HEK293 (cell line): ENCODE results near the gene LKAAEAR1.

Experiments
- ATF2 ChIP-seq: fragments of 450-650 bp; formaldehyde crosslinking; IDR thresholded peaks from 2 replicates; pipeline ENCODE4 v1.5.1; 2016; ENCODE audit warnings: missing biosample characterization, missing genetic modification characterization, low read depth
- CTCF ChIP-seq: fragments of 450-650 bp; formaldehyde crosslinking; IDR thresholded peaks from 2 replicates; pipeline ENCODE4 v1.5.1; 2016; ENCODE audit warnings: missing biosample characterization, missing genetic modification characterization
- REPIN1 ChIP-seq: fragments of 450-650 bp; formaldehyde crosslinking; IDR thresholded peaks from 2 replicates; pipeline ENCODE4 v1.5.1; 2017; ENCODE audit warnings: missing biosample characterization, missing genetic modification characterization, low read depth
- SCRT2 ChIP-seq: fragments of 450-650 bp; formaldehyde crosslinking; IDR thresholded peaks from 2 replicates; pipeline ENCODE4 v1.5.1; 2016; ENCODE audit warnings: missing biosample characterization, missing genetic modification characterization
- TCF7L2 ChIP-seq: IDR thresholded peaks from 2 replicates; pipeline ENCODE4 v1.6.1; 2011; ENCODE audit warnings: low read depth, mild to moderate bottlenecking, inconsistent platforms, low read length, moderate library complexity, borderline replicate concordance
- TSHZ1 ChIP-seq: fragments of 450-650 bp; formaldehyde crosslinking; IDR thresholded peaks from 2 replicates; pipeline ENCODE4 v1.5.1; 2016; ENCODE audit warnings: missing biosample characterization, missing genetic modification characterization, borderline replicate concordance
- ZFP3 ChIP-seq: fragments of 450-650 bp; formaldehyde crosslinking; IDR thresholded peaks from 2 replicates; pipeline ENCODE4 v1.5.1; 2016; ENCODE audit warnings: low read depth, missing biosample characterization, missing genetic modification characterization
- ZIC2 ChIP-seq: fragments of 450-650 bp; formaldehyde crosslinking; IDR thresholded peaks from 2 replicates; pipeline ENCODE4 v1.5.1; 2016; ENCODE audit warnings: missing biosample characterization, missing genetic modification characterization
- ZNF138 ChIP-seq: fragments of 450-650 bp; formaldehyde crosslinking; IDR thresholded peaks from 2 replicates; pipeline ENCODE4 v1.5.1; 2016; ENCODE audit warnings: missing biosample characterization, missing genetic modification characterization, borderline replicate concordance
- ZNF24 ChIP-seq: fragments of 450-650 bp; formaldehyde crosslinking; IDR thresholded peaks from 2 replicates; pipeline ENCODE4 v1.5.1; 2016; ENCODE audit warnings: missing biosample characterization, missing genetic modification characterization
- ZNF280D ChIP-seq: fragments of 450-650 bp; formaldehyde crosslinking; IDR thresholded peaks from 2 replicates; pipeline ENCODE4 v1.5.1; 2016; ENCODE audit warnings: missing biosample characterization, missing genetic modification characterization
- ZNF449 ChIP-seq: fragments of 450-650 bp; formaldehyde crosslinking; IDR thresholded peaks from 2 replicates; pipeline ENCODE4 v1.5.1; 2017; ENCODE audit warnings: missing biosample characterization, mild to moderate bottlenecking, missing genetic modification characterization, moderate library complexity
- ZNF510 ChIP-seq: fragments of 450-650 bp; formaldehyde crosslinking; IDR thresholded peaks from 2 replicates; pipeline ENCODE4 v1.5.1; 2018; ENCODE audit warnings: mild to moderate bottlenecking, missing genetic modification characterization, missing biosample characterization; ENCODE audit not compliant: insufficient replicate concordance
- ZNF639 ChIP-seq: fragments of 450-650 bp; formaldehyde crosslinking; IDR thresholded peaks from 2 replicates; pipeline ENCODE4 v1.5.1; 2016; ENCODE audit warnings: missing biosample characterization, missing genetic modification characterization

GRCh38 chr20:64105846-64106434 is 21.7 kb upstream of the LKAAEAR1 start:
- TF ChIP-seq ZNF510 (tag by site-specific recombination) (no peak), ZIC2 (tag by site-specific recombination) (no peak), ZNF449 (tag by site-specific recombination) (no peak), CTCF (tag by site-specific recombination) (no peak), ATF2 (tag by site-specific recombination) (no peak), ZNF280D (tag by site-specific recombination) (no peak), ZNF639 (tag by site-specific recombination) (no peak), ZNF138 (no peak), SCRT2 (no peak), ZNF24 (tag by site-specific recombination) (no peak), ZFP3 (no peak), TCF7L2 (no peak), REPIN1 (tag by site-specific recombination) (no peak), TSHZ1 (no peak)
